ENCODE data around the gene FAM53B.

The FAM53B gene

GRCh38 chr10:124605856-124606812 lies 138.0 kb downstream of the FAM53B start:
- no peak for DNase-seq

GRCh38 chr10:124605481-124605855 lies 138.7 kb downstream of the FAM53B start:
- DNase-seq, result no peak

- DNase-seq, result no peak
Observed at GRCh38 chr10:124605001-124605370, 139.2 kb downstream of the FAM53B start.

- no peak for DNase-seq
Observed at GRCh38 chr10:124604214-124605000, 139.8 kb downstream of the FAM53B start.

- no peak for DNase-seq
Observed at GRCh38 chr10:124603376-124604213, 140.6 kb downstream of the FAM53B start.

- no peak for DNase-seq
Observed at GRCh38 chr10:124602646-124603365, 141.4 kb downstream of the FAM53B start.

- DNase-seq, result no peak
Observed at GRCh38 chr10:124602121-124602561, 142.0 kb downstream of the FAM53B start.

GRCh38 chr10:124601431-124602120 lies 142.6 kb downstream of the FAM53B start:
- DNase-seq, result no peak

GRCh38 chr10:124601016-124601415 lies 143.2 kb downstream of the FAM53B start:
- DNase-seq, result no peak

GRCh38 chr10:124600051-124600880 lies 143.9 kb downstream of the FAM53B start:
- no peak for DNase-seq

- DNase-seq, result no peak
Observed at GRCh38 chr10:124599588-124600050, 144.6 kb downstream of the FAM53B start.

- no peak for DNase-seq
Observed at GRCh38 chr10:124598773-124599587, 145.2 kb downstream of the FAM53B start.

- no peak for DNase-seq
Observed at GRCh38 chr10:124598196-124598595, 146.0 kb downstream of the FAM53B start.

GRCh38 chr10:124597846-124598165 lies 146.4 kb downstream of the FAM53B start:
- no peak for DNase-seq

- DNase-seq, result no peak
Observed at GRCh38 chr10:124596962-124597845, 147.0 kb downstream of the FAM53B start.

- DNase-seq, result no peak
Observed at GRCh38 chr10:124596116-124596785, 147.9 kb downstream of the FAM53B start.

GRCh38 chr10:124595143-124595883 lies 148.9 kb downstream of the FAM53B start:
- DNase-seq, result no peak
